IgD-negative memory B cell (primary cell): ENCODE data around the gene DPP6. TPM values are rescaled to one million over a fixed set of nuclear protein-coding genes. Genes with fewer than 3 reads are reported as not detected.

Experiments used
- H3K27ac Mint-ChIP-seq, 3 donors: one replicate each; pipeline ENCODE4 v1.8.0; 2020 to 2022; ENCODE audit warnings: mild to moderate bottlenecking in 3 of 3, mixed read lengths in 3 of 3, moderate library complexity in 1 of 3
- H3K27me3 Mint-ChIP-seq: one replicate; pipeline ENCODE4 v1.8.0; 2021; ENCODE audit warnings: mixed read lengths
- H3K36me3 Mint-ChIP-seq: one replicate; pipeline ENCODE4 v1.8.0; 2020; ENCODE audit warnings: mild to moderate bottlenecking, mixed read lengths
- H3K4me1 Mint-ChIP-seq, 3 donors: one replicate each; pipeline ENCODE4 v1.8.0; 2020 to 2022; ENCODE audit warnings: mixed read lengths in 3 of 3, mild to moderate bottlenecking in 1 of 3
- H3K4me3 Mint-ChIP-seq, 4 donors: one replicate each; pipeline ENCODE4 v1.8.0; 2020 to 2022; ENCODE audit warnings: mild to moderate bottlenecking in 4 of 4, mixed read lengths in 4 of 4, moderate library complexity in 3 of 4
- H3K9me3 Mint-ChIP-seq, 3 donors: one replicate each; pipeline ENCODE4 v1.8.0; 2020 to 2021; ENCODE audit warnings: mixed read lengths in 3 of 3, mild to moderate bottlenecking in 1 of 3
- polyA plus RNA-seq: library from polyadenylated mRNA; unstranded; fragments of 300-500 nt; fragmentation: Illumina TruSeq; gene quantifications from one replicate; pipeline ENCODE4 v1.2.3, GENCODE V29; 2021

The DPP6 gene
- polyA plus RNA-seq, 1 donor from 2014 or later = not detected

- H3K9me3 Mint-ChIP-seq = peaks cover 0 to 3% (median 2%) of the 10 kb centered on the region in 3 donors
- H3K36me3 Mint-ChIP-seq = no peaks in the 10 kb centered on the region
- H3K27ac Mint-ChIP-seq = no peak overlapping the region
- H3K4me3 Mint-ChIP-seq = no peak overlapping the region
- peaks cover 0 to 1% (median 0%) of the 10 kb centered on the region in 3 donors for H3K4me1 Mint-ChIP-seq
- H3K27me3 Mint-ChIP-seq = peaks cover 5% of the 10 kb centered on the region
Observed at GRCh38 chr7:154744256-154744860, 692.2 kb downstream of the DPP6 start.

GRCh38 chr7:154744861-154745258 lies 692.7 kb downstream of the DPP6 start:
- Mint-ChIP-seq H3K27ac (no peak overlapping the region), H3K36me3 (no peaks in the 10 kb centered on the region), H3K4me1 (peaks cover 0 to 1% (median 0%) of the 10 kb centered on the region in 3 donors), H3K9me3 (peaks cover 0 to 3% (median 2%) of the 10 kb centered on the region in 3 donors), H3K27me3 (peaks cover 5% of the 10 kb centered on the region), H3K4me3 (no peak overlapping the region)

GRCh38 chr7:154746571-154747360 lies 694.6 kb downstream of the DPP6 start:
- H3K9me3 Mint-ChIP-seq = peaks cover 0 to 2% (median 1%) of the 10 kb centered on the region in 3 donors
- H3K27me3 Mint-ChIP-seq = peaks cover 5% of the 10 kb centered on the region
- peaks cover 0 to 3% (median 0%) of the 10 kb centered on the region in 3 donors for H3K4me1 Mint-ChIP-seq
- H3K27ac Mint-ChIP-seq = no peak overlapping the region
- H3K4me3 Mint-ChIP-seq = no peak overlapping the region
- no peaks in the 10 kb centered on the region for H3K36me3 Mint-ChIP-seq

- no peak overlapping the region for H3K27ac Mint-ChIP-seq
Observed at GRCh38 chr7:154748089-154748786, 696.0 kb downstream of the DPP6 start.

GRCh38 chr7:154750353-154750801 lies 698.2 kb downstream of the DPP6 start:
- no peaks in the 10 kb centered on the region for H3K36me3 Mint-ChIP-seq
- no peaks in the 10 kb centered on the region for H3K27me3 Mint-ChIP-seq
- H3K9me3 Mint-ChIP-seq = peaks cover 0 to 3% (median 2%) of the 10 kb centered on the region in 3 donors
- no peak overlapping the region for H3K27ac Mint-ChIP-seq
- H3K4me1 Mint-ChIP-seq = peaks cover 0 to 2% (median 0%) of the 10 kb centered on the region in 3 donors
- H3K4me3 Mint-ChIP-seq = peak overlapping the region in 1 of 4 donors; percentile 47

More at GRCh38 chr7:154748089-154748786, 696.0 kb downstream of the DPP6 start:
- Mint-ChIP-seq H3K36me3 (no peaks in the 10 kb centered on the region), H3K27me3 (peaks cover 4% of the 10 kb centered on the region), H3K4me1 (peaks cover 0 to 3% (median 0%) of the 10 kb centered on the region in 3 donors), H3K4me3 (no peak overlapping the region), H3K9me3 (peaks cover 0 to 2% (median 0%) of the 10 kb centered on the region in 3 donors)

- Mint-ChIP-seq H3K4me3 (peak overlapping the region in 1 of 4 donors; percentile 39), H3K9me3 (peaks cover 0 to 5% (median 3%) of the 10 kb centered on the region in 3 donors), H3K4me1 (peaks cover 0 to 2% (median 0%) of the 10 kb centered on the region in 3 donors), H3K27ac (no peak overlapping the region), H3K36me3 (no peaks in the 10 kb centered on the region), H3K27me3 (no peaks in the 10 kb centered on the region)
Observed at GRCh38 chr7:154753226-154753625, 701.0 kb downstream of the DPP6 start.

- H3K36me3 Mint-ChIP-seq = no peaks in the 10 kb centered on the region
- no peak overlapping the region for H3K27ac Mint-ChIP-seq
- peaks cover 0 to 8% (median 4%) of the 10 kb centered on the region in 3 donors for H3K9me3 Mint-ChIP-seq
- H3K4me3 Mint-ChIP-seq = no peak overlapping the region
- H3K27me3 Mint-ChIP-seq = no peaks in the 10 kb centered on the region
- no peaks in the 10 kb centered on the region for H3K4me1 Mint-ChIP-seq
Observed at GRCh38 chr7:154757756-154758155, 705.6 kb downstream of the DPP6 start.

GRCh38 chr7:154759989-154760388 lies 707.8 kb downstream of the DPP6 start:
- Mint-ChIP-seq H3K27me3 (no peaks in the 10 kb centered on the region), H3K27ac (no peak overlapping the region), H3K4me1 (no peaks in the 10 kb centered on the region), H3K9me3 (peaks cover 0 to 8% (median 2%) of the 10 kb centered on the region in 3 donors), H3K4me3 (no peak overlapping the region), H3K36me3 (no peaks in the 10 kb centered on the region)

GRCh38 chr7:154765118-154765517 lies 712.9 kb downstream of the DPP6 start:
- Mint-ChIP-seq H3K27me3 (no peaks in the 10 kb centered on the region), H3K4me3 (no peak overlapping the region), H3K9me3 (peaks cover 2 to 3% (median 2%) of the 10 kb centered on the region in 3 donors), H3K4me1 (no peaks in the 10 kb centered on the region), H3K36me3 (peaks cover 3% of the 10 kb centered on the region), H3K27ac (no peak overlapping the region)

GRCh38 chr7:154767142-154767541 lies 714.9 kb downstream of the DPP6 start:
- Mint-ChIP-seq H3K36me3 (peaks cover 3% of the 10 kb centered on the region), H3K27me3 (no peaks in the 10 kb centered on the region), H3K9me3 (peaks cover 0 to 5% (median 2%) of the 10 kb centered on the region in 3 donors), H3K4me1 (no peaks in the 10 kb centered on the region), H3K27ac (no peak overlapping the region), H3K4me3 (no peak overlapping the region)

GRCh38 chr7:154767821-154768415 lies 715.7 kb downstream of the DPP6 start:
- Mint-ChIP-seq H3K4me3 (no peak overlapping the region), H3K27me3 (no peaks in the 10 kb centered on the region), H3K27ac (no peak overlapping the region), H3K36me3 (peaks cover 3% of the 10 kb centered on the region), H3K9me3 (peaks cover 0 to 5% (median 2%) of the 10 kb centered on the region in 3 donors), H3K4me1 (no peaks in the 10 kb centered on the region)

GRCh38 chr7:154769001-154769400 lies 716.8 kb downstream of the DPP6 start:
- no peaks in the 10 kb centered on the region for H3K27me3 Mint-ChIP-seq
- H3K36me3 Mint-ChIP-seq = peaks cover 3% of the 10 kb centered on the region

GRCh38 chr7:154769527-154769926 lies 717.3 kb downstream of the DPP6 start:
- Mint-ChIP-seq H3K27me3 (no peaks in the 10 kb centered on the region), H3K4me1 (no peaks in the 10 kb centered on the region), H3K9me3 (peaks cover 0 to 5% (median 2%) of the 10 kb centered on the region in 3 donors), H3K4me3 (no peak overlapping the region), H3K36me3 (peaks cover 3% of the 10 kb centered on the region), H3K27ac (no peak overlapping the region)

More at GRCh38 chr7:154769001-154769400, 716.8 kb downstream of the DPP6 start:
- Mint-ChIP-seq H3K9me3 (peaks cover 0 to 5% (median 2%) of the 10 kb centered on the region in 3 donors), H3K27ac (no peak overlapping the region), H3K4me3 (no peak overlapping the region), H3K4me1 (no peaks in the 10 kb centered on the region)

- Mint-ChIP-seq H3K9me3 (peaks cover 0 to 5% (median 2%) of the 10 kb centered on the region in 3 donors), H3K27ac (no peak overlapping the region), H3K27me3 (no peaks in the 10 kb centered on the region), H3K4me1 (no peaks in the 10 kb centered on the region), H3K36me3 (peaks cover 3% of the 10 kb centered on the region), H3K4me3 (no peak overlapping the region)
Observed at GRCh38 chr7:154770361-154770760, 718.2 kb downstream of the DPP6 start.
